NT2/D1 (cell line): ENCODE results near the gene SIN3A.

Source experiments
- SUZ12 ChIP-seq: IDR thresholded peaks from 2 replicates; pipeline ENCODE4 v1.6.1; 2011; ENCODE audit not compliant: insufficient read length, insufficient read depth; ENCODE audit errors: extremely low read depth
- YY1 ChIP-seq: IDR thresholded peaks from 2 replicates; pipeline ENCODE4 v1.6.1; 2011; ENCODE audit not compliant: insufficient read length, insufficient read depth
- ZNF274 ChIP-seq: IDR thresholded peaks from 2 replicates; pipeline ENCODE4 v1.6.1; 2011; ENCODE audit warnings: mild to moderate bottlenecking, low read depth, low read length

DNA sequence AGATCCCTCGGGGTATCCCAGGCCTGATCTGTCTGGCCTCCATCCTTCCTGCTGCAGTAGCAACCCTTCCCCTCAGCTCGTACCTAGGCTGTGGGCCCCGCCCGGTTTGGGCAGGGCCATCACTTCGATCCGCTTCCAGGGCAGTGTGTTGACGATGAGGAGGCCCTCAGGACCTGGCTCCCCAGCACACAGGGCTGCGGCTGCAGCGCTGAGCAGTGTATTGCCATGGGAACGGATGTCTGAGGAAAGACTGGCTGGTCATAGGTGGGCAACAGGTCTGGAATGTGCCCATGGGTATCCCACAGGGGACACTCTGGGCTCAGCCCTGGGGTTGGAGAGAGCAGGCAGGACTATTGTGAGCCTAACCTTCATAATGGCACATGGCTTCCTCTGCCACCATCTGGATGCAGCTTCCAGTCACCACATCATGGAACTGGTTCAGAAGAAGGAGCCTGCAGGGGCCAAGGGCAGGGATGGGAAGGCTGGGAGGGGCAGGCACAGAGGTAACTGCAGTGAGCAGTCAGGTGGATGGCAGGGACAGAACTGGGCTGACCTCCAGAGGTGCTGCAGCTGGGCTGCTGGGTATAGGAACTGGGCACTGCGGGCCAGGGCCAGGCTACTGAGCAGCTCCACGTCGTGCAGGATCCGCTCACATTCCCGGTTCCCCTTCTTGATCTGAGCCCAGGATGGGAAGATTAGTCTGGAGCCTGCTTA lies 91.8 kb downstream of the SIN3A start:
- no peak for TF ChIP-seq YY1
- no peak for TF ChIP-seq ZNF274
- no peak for TF ChIP-seq SUZ12
